Islet of Langerhans (tissue), 1 donor: ENCODE data around the gene SNCG.
"Not testable (repeated sequence)": the region's sequence is repeated elsewhere in the genome, so short reads cannot be mapped to it uniquely, and the experiment has no call there.

ENCODE experiments used
- FAIRE-seq: peaks from one replicate; lab custom pipeline; 2011; peaks lifted over from hg19 to GRCh38; lab: Jason Lieb, UNC

SNCG gene

GRCh38 chr10:86961481-86962091, 3.2 kb downstream of the SNCG start:
- FAIRE-seq: no peak

- no peak for FAIRE-seq
Observed at GRCh38 chr10:86962136-86962980, 4.0 kb downstream of the SNCG start.

GRCh38 chr10:86962981-86963310, 4.5 kb downstream of the SNCG start:
- no peak for FAIRE-seq

GRCh38 chr10:86963341-86963919, 5.0 kb downstream of the SNCG start:
- no peak for FAIRE-seq

- no peak for FAIRE-seq
Observed at GRCh38 chr10:86964061-86964846, 5.9 kb downstream of the SNCG start.

GRCh38 chr10:86964847-86965190, 6.4 kb downstream of the SNCG start:
- FAIRE-seq: no peak

- no peak for FAIRE-seq
Observed at GRCh38 chr10:86965986-86966654, 7.7 kb downstream of the SNCG start.

- FAIRE-seq: no peak
Observed at GRCh38 chr10:86967481-86967941, 9.1 kb downstream of the SNCG start.

GRCh38 chr10:86968271-86968993, 10.0 kb downstream of the SNCG start, which contains the start of gene ADIRF:
TSS of gene ADIRF (plus strand) at chr10:86968482. CDS start at chr10:86968545, 63 bp downstream.
- no peak for FAIRE-seq

GRCh38 chr10:86968994-86969355, 10.6 kb downstream of the SNCG start:
- FAIRE-seq: no peak

GRCh38 chr10:86969421-86970041, 11.1 kb downstream of the SNCG start:
- no peak for FAIRE-seq

GRCh38 chr10:86970162-86970981, 12.0 kb downstream of the SNCG start:
- no peak for FAIRE-seq

GRCh38 chr10:86970982-86971231, 12.5 kb downstream of the SNCG start:
- FAIRE-seq: no peak

- FAIRE-seq: no peak
Observed at GRCh38 chr10:86971232-86971991, 13.0 kb downstream of the SNCG start.

- FAIRE-seq: no peak
Observed at GRCh38 chr10:86972613-86973380, 14.4 kb downstream of the SNCG start.

GRCh38 chr10:86974484-86974883, 16.1 kb downstream of the SNCG start:
- no peak for FAIRE-seq

- FAIRE-seq: no peak
Observed at GRCh38 chr10:86976362-86977056, 18.1 kb downstream of the SNCG start.

- FAIRE-seq: not testable (repeated sequence)
Observed at GRCh38 chr10:86978457-86978856, 20.1 kb downstream of the SNCG start.
